Measurements from ENCODE around the gene DPH6.

DPH6 gene

GRCh38 chr15:35484231-35484945, 61.6 kb downstream of the DPH6 start:
- Histone ChIP-seq H3K9me3 (ENCODE audit: insufficient read depth, low read length) (peaks cover 12% of the 10 kb centered on the region; the same call in 1 of the 2 replicates), H4K20me1 (ENCODE audit: low read depth, low read length) (no peaks in the 10 kb centered on the region), H3K9me2 (replicated peaks; ENCODE audit: insufficient read depth, low read length) (no peaks in the 10 kb centered on the region), H3K4me2 (ENCODE audit: low read depth, low read length, poor library complexity, severe bottlenecking) (no peak overlapping the region), H3K27me3 (ENCODE audit: low read length) (no peaks in the 10 kb centered on the region), H2AFZ (ENCODE audit: low read depth, low read length, severe bottlenecking) (no peak overlapping the region), H3K9ac (ENCODE audit: low read length) (no peak overlapping the region), H3K27ac (ENCODE audit: low read depth, low read length) (no peak overlapping the region), H3K36me3 (ENCODE audit: low read length) (no peaks in the 10 kb centered on the region), H3K4me3 (ENCODE audit: insufficient read depth, low read length, poor library complexity, severe bottlenecking) (no peak overlapping the region), H3K79me2 (ENCODE audit: insufficient read depth, low read length) (no peaks in the 10 kb centered on the region), H3F3A (ENCODE audit: insufficient read depth) (no peaks in the 10 kb centered on the region)
- TF ChIP-seq EZH2phosphoT487 (conservative IDR thresholded peaks at IDR 0.05; ENCODE audit: low read length), result no peak
- TF ChIP-seq CTCF (IDR thresholded peaks at IDR 0.05; ENCODE audit: insufficient read depth, low read length, poor library complexity, severe bottlenecking), result no peak

GRCh38 chr15:35481992-35482391, 64.0 kb downstream of the DPH6 start:
- Histone ChIP-seq H3K4me3 (ENCODE audit: insufficient read depth, low read length, poor library complexity, severe bottlenecking) (no peak overlapping the region), H3K9ac (ENCODE audit: low read length) (no peak overlapping the region), H3K27ac (ENCODE audit: low read depth, low read length) (no peak overlapping the region), H3K9me3 (ENCODE audit: insufficient read depth, low read length) (peaks cover 3% of the 10 kb centered on the region; the same call in 1 of the 2 replicates), H2AFZ (ENCODE audit: low read depth, low read length, severe bottlenecking) (no peak overlapping the region), H3F3A (ENCODE audit: insufficient read depth) (no peaks in the 10 kb centered on the region), H3K9me2 (replicated peaks; ENCODE audit: insufficient read depth, low read length) (no peaks in the 10 kb centered on the region), H4K20me1 (ENCODE audit: low read depth, low read length) (no peaks in the 10 kb centered on the region), H3K27me3 (ENCODE audit: low read length) (no peaks in the 10 kb centered on the region), H3K4me2 (ENCODE audit: low read depth, low read length, poor library complexity, severe bottlenecking) (no peak overlapping the region), H3K79me2 (ENCODE audit: insufficient read depth, low read length) (no peaks in the 10 kb centered on the region), H3K36me3 (ENCODE audit: low read length) (no peaks in the 10 kb centered on the region)
- no peak for TF ChIP-seq EZH2phosphoT487 (conservative IDR thresholded peaks at IDR 0.05; ENCODE audit: low read length)
- TF ChIP-seq CTCF (IDR thresholded peaks at IDR 0.05; ENCODE audit: insufficient read depth, low read length, poor library complexity, severe bottlenecking), result no peak

- H3K36me3 ChIP-seq (ENCODE audit: low read length), result no peaks in the 10 kb centered on the region
- H3K9ac ChIP-seq (ENCODE audit: low read length), result no peak overlapping the region
- no peaks in the 10 kb centered on the region for H4K20me1 ChIP-seq (ENCODE audit: low read depth, low read length)
- H2AFZ ChIP-seq (ENCODE audit: low read depth, low read length, severe bottlenecking), result no peak overlapping the region
- H3K4me2 ChIP-seq (ENCODE audit: low read depth, low read length, poor library complexity, severe bottlenecking), result no peak overlapping the region
- H3K27ac ChIP-seq (ENCODE audit: low read depth, low read length), result no peak overlapping the region
- H3K9me3 ChIP-seq (ENCODE audit: insufficient read depth, low read length), result no peaks in the 10 kb centered on the region
- no peaks in the 10 kb centered on the region for H3F3A ChIP-seq (ENCODE audit: insufficient read depth)
- no peak for TF ChIP-seq CTCF (IDR thresholded peaks at IDR 0.05; ENCODE audit: insufficient read depth, low read length, poor library complexity, severe bottlenecking)
- TF ChIP-seq EZH2phosphoT487 (conservative IDR thresholded peaks at IDR 0.05; ENCODE audit: low read length), result no peak
- no peak overlapping the region for H3K4me3 ChIP-seq (ENCODE audit: insufficient read depth, low read length, poor library complexity, severe bottlenecking)
- H3K27me3 ChIP-seq (ENCODE audit: low read length), result no peaks in the 10 kb centered on the region
- no peaks in the 10 kb centered on the region for H3K9me2 ChIP-seq (replicated peaks; ENCODE audit: insufficient read depth, low read length)
- no peaks in the 10 kb centered on the region for H3K79me2 ChIP-seq (ENCODE audit: insufficient read depth, low read length)
Measured at GRCh38 chr15:35481064-35481463, 64.9 kb downstream of the DPH6 start.
